RWPE1 (cell line): ENCODE measurements around the gene PRDX6.

Experiments used
- CTCF ChIA-PET: fragments of 350-600 bp; sonication (Branson Sonifier 250); formaldehyde crosslinking; extraction: SDS; loops from one replicate; lab custom pipeline; 2021; lab: Yijun Ruan, JAX
- POLR2A ChIA-PET: fragments of 400-600 bp; formaldehyde crosslinking; extraction: SDS; loops from one replicate; lab custom pipeline; 2020; ENCODE audit warnings: antibody characterized with exemption; ENCODE audit not compliant: low non-redundant PET; lab: Yijun Ruan, JAX
- DNase-seq: peaks from one replicate; pipeline ENCODE4 v3.0.0; 2012; ENCODE audit warnings: low spot score
- H3K27ac ChIP-seq: fragments of 450-650 bp; 2 replicates; pipeline ENCODE4 v1.5.1; 2017
- CTCF ChIP-seq: fragments of 450-650 bp; conservative IDR thresholded peaks from 2 replicates; pipeline ENCODE4 v1.5.1; 2017; ENCODE audit warnings: low read depth, mild to moderate bottlenecking

Gene PRDX6

DNA sequence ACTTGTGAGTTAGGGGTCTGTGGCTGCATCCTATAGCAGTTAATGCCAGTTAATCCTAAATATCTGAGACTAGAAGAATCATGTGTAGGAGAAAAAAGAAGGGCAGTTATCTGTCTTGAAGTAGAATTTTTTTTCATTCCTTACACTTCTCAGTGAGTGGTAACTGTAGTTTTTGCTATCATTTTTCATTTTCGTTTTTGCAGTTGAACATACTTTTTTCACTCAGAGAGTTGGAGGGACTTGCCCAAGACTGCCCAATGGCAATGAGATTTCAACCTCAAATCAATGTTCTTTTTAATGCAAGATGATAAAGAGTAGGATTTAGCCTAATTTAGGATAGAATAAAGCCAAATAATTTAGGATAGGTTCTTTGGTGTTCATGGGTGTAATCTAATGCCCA, 5.5 kb downstream of the PRDX6 start:
- no peak overlapping the region for H3K27ac ChIP-seq

GRCh38 chr1:173484276-173484675, 7.1 kb downstream of the PRDX6 start:
- POLR2A ChIA-PET: no interaction called here
- CTCF ChIA-PET: no interaction called here
- H3K27ac ChIP-seq: no peak overlapping the region
- no peak for DNase-seq
- TF ChIP-seq CTCF: no peak

More for the DNA sequence above, 5.5 kb downstream of the PRDX6 start:
- ChIA-PET CTCF (no interaction called here), POLR2A (no interaction called here)
- TF ChIP-seq CTCF: no peak
- no peak for DNase-seq

- POLR2A ChIA-PET: interaction anchor here (0.6 kb wide), 1 partner anchor 530 kb away, joined by 4 read pairs; no protein-coding TSS in a partner anchor
- no peak for DNase-seq
- CTCF ChIA-PET: no interaction called here
These were observed 8.3 kb downstream of the PRDX6 start for GRCh38 chr1:173485401-173485800.

GRCh38 chr1:173488001-173488400, 10.9 kb downstream of the PRDX6 start:
- TF ChIP-seq CTCF: no peak
- H3K27ac ChIP-seq: no peak overlapping the region
- DNase-seq: no peak
- ChIA-PET CTCF (no interaction called here), POLR2A (no interaction called here)

More at GRCh38 chr1:173485401-173485800, 8.3 kb downstream of the PRDX6 start:
- TF ChIP-seq CTCF: no peak
- H3K27ac ChIP-seq: no peak overlapping the region

DNA sequence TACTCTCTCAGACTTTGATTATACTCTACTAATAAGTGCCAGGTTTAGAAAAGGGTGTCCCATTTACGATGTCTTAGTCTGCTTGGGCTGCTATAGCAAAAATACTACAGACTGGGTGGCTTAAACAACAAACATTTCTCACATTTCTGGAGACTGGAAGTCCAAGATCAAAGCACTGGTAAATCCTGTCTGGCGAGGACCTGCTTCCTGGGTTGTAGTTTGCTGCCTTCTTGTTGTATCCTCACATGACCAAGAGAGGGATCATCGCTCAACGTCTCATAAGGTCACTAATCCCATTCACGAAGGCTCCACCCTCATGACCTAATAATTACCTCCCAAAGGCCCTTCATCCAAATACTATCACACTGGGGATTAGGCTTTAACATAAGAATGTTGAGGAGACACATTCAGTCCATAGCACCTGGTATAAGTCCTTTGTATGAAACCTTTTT, 12.0 kb downstream of the PRDX6 start:
- CTCF ChIA-PET: no interaction called here
- DNase-seq: no peak
- POLR2A ChIA-PET: interaction anchor here (0.6 kb wide), 1 partner anchor 18 kb away, joined by 3 read pairs; no protein-coding TSS in a partner anchor
- TF ChIP-seq CTCF: no peak
- H3K27ac ChIP-seq: no peak overlapping the region

DNA sequence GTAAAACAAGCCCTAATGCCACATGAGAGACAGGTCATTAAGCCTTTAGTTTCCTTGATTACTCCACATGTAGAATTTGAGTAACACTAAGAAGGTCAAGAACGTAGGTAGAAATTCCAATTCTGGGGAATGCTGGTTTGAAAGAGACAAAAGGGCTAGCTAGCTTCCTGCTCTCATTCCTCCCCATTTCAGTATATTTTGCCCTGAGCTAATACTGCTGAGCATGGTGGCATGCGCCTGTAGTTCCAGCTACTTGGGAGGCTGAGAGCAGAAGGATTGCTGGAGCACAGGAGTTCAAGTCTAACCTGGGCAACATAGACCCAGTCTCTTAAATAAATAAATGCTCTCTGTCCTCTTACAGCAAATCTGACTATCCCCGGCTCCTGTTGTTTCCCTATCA, 12.8 kb downstream of the PRDX6 start:
- POLR2A ChIA-PET: interaction anchor here (0.6 kb wide), 1 partner anchor 17 kb away, joined by 3 read pairs; no protein-coding TSS in a partner anchor

More for the DNA sequence above, 12.8 kb downstream of the PRDX6 start:
- CTCF ChIA-PET: no interaction called here
- no peak for TF ChIP-seq CTCF
- no peak for DNase-seq
- no peak overlapping the region for H3K27ac ChIP-seq
